Subcutaneous adipose tissue (tissue), 4 donors: ENCODE results near the gene SLC39A10. TPM values are rescaled to one million over a fixed set of nuclear protein-coding genes. Genes with fewer than 3 reads are reported as not detected.

ENCODE experiments used
- CTCF ChIP-seq: fragments of 450-650 bp; IDR thresholded peaks from one replicate; pipeline ENCODE4 v1.5.1; 2016; ENCODE audit warnings: low read depth, mild to moderate bottlenecking, control low read depth, antibody characterized with exemption, moderate library complexity
- total RNA-seq, 4 donors: library from RNA; depleted of rRNA; stranded (reverse); fragments of >200 nt; gene quantifications; one replicate each; pipeline ENCODE4 v1.1.0, GENCODE V29; 2016

SLC39A10 gene
- total RNA-seq, 4 donors from 2014 or later, result 13.4 to 24.0 (median 21.0) TPM

GRCh38 chr2:195666113-195666712 is 9.2 kb downstream of the SLC39A10 start:
- no peak for TF ChIP-seq CTCF

- no peak for TF ChIP-seq CTCF
Measured at GRCh38 chr2:195667974-195668373, 10.9 kb downstream of the SLC39A10 start.

DNA sequence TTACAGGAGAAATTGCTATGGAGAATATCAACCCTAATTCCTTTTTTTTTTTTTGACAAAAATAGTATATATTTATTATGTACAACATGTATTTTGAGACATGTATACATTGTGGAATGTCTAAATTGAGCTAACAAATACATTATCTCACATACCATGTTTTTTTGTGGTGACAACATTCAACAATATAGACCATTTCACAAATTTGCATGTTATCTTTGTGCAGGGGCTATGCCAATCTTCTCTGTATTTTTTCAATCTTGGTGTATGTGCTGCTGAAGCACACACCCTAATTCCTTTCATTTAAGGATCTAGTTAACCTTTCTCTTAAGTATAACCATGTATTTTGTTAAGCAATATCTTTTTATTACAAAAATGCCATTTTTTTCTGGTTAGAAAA is 13.2 kb downstream of the SLC39A10 start:
- no peak for TF ChIP-seq CTCF

DNA sequence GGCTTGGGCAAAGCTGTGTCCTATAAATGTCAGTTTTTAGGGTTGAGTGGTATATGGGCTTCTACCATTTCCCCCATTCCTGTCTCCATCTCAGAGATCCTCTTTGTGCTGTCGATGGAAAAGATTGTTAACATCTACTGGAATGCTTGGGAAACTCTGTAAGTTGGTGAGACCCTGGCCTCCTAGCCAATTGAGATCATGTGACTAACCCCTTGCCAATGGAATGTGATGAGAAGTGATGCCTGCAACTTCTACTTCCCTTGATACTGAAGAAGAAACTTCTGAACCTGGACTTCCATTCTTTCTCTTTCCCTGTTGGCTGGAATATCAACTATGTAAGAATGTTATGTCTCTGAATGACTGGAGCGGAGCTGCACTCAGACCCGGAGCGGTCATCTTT is 14.5 kb downstream of the SLC39A10 start:
- TF ChIP-seq CTCF, result no peak

DNA sequence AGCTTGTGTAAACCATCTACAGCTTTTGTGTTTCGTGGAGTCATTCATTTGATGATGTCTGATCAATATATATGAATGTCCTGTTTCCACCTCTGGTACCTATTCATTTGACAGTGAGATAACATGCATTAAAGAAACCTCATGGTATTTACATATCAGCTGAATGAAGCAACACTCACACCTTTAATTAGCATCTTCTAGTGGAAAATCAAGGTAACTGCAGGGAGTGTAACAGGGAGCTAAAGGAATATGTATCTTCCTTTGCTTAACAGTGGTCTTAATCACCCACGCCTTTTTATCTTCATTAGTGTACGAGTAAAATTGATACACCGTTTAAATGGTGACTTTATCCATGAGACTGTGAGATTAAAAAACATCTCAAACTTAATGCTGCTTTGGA is 15.6 kb downstream of the SLC39A10 start:
- no peak for TF ChIP-seq CTCF

DNA sequence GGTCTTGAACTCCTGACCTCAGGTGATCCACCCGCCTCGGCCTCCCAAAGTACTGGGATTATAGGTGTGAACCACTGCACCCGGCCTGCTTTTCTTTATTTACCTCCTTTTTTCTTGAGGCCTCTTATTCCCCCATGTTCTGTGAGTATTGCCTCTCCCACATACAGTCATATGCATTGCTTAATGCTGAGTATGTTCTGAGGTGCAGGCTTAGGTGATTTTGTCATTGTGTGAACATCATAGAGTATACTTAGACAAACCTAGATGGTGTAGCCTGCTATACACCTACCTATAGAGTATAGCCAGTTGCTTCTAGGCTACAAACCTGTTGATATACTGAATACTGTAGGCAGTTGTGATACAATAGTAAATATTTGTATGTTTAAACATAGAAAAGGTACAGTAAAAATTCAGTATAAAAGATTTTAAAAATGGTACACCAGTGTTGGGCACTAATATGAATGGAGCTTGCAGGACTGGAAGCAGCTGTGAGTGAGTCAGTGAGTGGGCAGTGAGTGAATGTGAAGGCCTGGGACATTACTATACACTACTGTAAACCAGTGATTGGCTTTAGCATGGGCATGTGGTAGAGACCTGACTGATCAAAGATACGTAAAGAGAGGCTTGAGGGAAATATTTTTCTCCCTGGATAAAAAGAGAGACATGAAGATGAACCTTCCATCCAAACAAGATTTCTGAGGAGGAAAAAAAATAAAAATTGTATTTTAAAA is 17.6 kb downstream of the SLC39A10 start:
- no peak for TF ChIP-seq CTCF

GRCh38 chr2:195675783-195676427 is 18.9 kb downstream of the SLC39A10 start:
- TF ChIP-seq CTCF, result no peak
